ENCODE data around the gene TMEM101. TPM values are rescaled to one million over a fixed set of nuclear protein-coding genes. Genes with fewer than 3 reads are reported as not detected.

Gene TMEM101
- total and polyA plus RNA-seq, 2 of the 8 experiments (the other 6 are each of a cell fraction or from before 2014, with no cell fraction given) = 16.1 to 44.7 TPM

GRCh38 chr17:43988301-43988700, 26.5 kb downstream of the TMEM101 start:
- Histone ChIP-seq H3K18ac (ENCODE audit: extremely low read depth, low read length) (no peak overlapping the region), H3K23ac (ENCODE audit: insufficient read length) (no peak overlapping the region), H3K9me3 (ENCODE audit: insufficient read depth in 2 of 2, low read depth in 1 of 2, low read length in 1 of 2) (no peaks in the 10 kb centered on the region), H2AK5ac (ENCODE audit: low read depth, low read length) (no peak overlapping the region), H3K4me3 (ENCODE audit: extremely low read depth in 1 of 4, insufficient read depth in 2 of 4, low read depth in 3 of 4, low read length in 4 of 4) (no peak overlapping the region), H3K79me1 (ENCODE audit: low read depth, low read length) (no peaks in the 10 kb centered on the region), H3K4me1 (replicated peaks in 1 of 4; ENCODE audit: control insufficient read depth in 3 of 4, insufficient read depth in 4 of 4, low read length in 3 of 4) (peaks cover 0 to 4% (median 2%) of the 10 kb centered on the region in 4 experiments; a peak in 4 of 7 replicates), H4K8ac (ENCODE audit: extremely low read depth, insufficient read depth, low read length) (no peak overlapping the region), H3K4ac (replicated peaks; ENCODE audit: insufficient read length, low read depth, low read length) (no peak overlapping the region), H2BK120ac (replicated peaks; ENCODE audit: low read depth, low read length) (no peak overlapping the region), H3K23me2 (ENCODE audit: low read depth, low read length) (peaks cover 6% of the 10 kb centered on the region), H2BK12ac (ENCODE audit: low read depth, low read length) (no peak overlapping the region), H4K5ac (ENCODE audit: insufficient read length, low read depth, low read length) (no peak overlapping the region), H3K4me2 (ENCODE audit: insufficient read depth in 1 of 2, low read depth in 2 of 2, low read length in 2 of 2) (no peak overlapping the region), H4K91ac (replicated peaks; ENCODE audit: insufficient read length, low read length) (no peak overlapping the region), H3K79me2 (ENCODE audit: control insufficient read depth in 1 of 2, insufficient read depth in 2 of 2, low read length in 2 of 2) (no peaks in the 10 kb centered on the region), H3K27me3 (replicated peaks in 1 of 4; ENCODE audit: control insufficient read depth in 3 of 4, extremely low read depth in 1 of 4, insufficient read depth in 3 of 4, low read length in 3 of 4) (no peaks in the 10 kb centered on the region; a peak in 1 of 7 replicates), H2BK5ac (ENCODE audit: low read depth, low read length) (no peak overlapping the region), H3K27ac (ENCODE audit: low read depth, low read length) (no peak overlapping the region), H3K36me3 (ENCODE audit: control insufficient read depth in 2 of 4, insufficient read depth in 4 of 4, low read length in 3 of 4) (no peaks in the 10 kb centered on the region), H3K14ac (ENCODE audit: insufficient read length) (no peak overlapping the region), H2BK20ac (ENCODE audit: low read length) (no peak overlapping the region), H2AFZ (ENCODE audit: low read length) (no peak overlapping the region), H3K56ac (replicated peaks; ENCODE audit: insufficient read length, low read depth, low read length) (no peak overlapping the region), H4K20me1 (replicated peaks in 1 of 2; ENCODE audit: control insufficient read depth in 1 of 2, insufficient read depth in 2 of 2, low read length in 2 of 2) (no peaks in the 10 kb centered on the region), H2BK15ac (ENCODE audit: low read length) (no peak overlapping the region), H3K9ac (replicated peaks in 1 of 4; ENCODE audit: extremely low read depth in 1 of 4, low read depth in 3 of 4, low read length in 3 of 4) (no peak overlapping the region)
- ChIA-PET POLR2A (ENCODE audit: partially characterized antibody) (interaction anchor here (1.0 to 1.2 kb wide), 2 partner anchors 78 to 209 kb away, joined by 3 to 4 read pairs; partner anchors contain the start of genes DUSP3 and LSM12), CTCF (ENCODE audit: partially characterized antibody) (interaction anchor here (0.8 to 22.7 kb wide), 5 partner anchors 9 to 135 kb away, joined by 4 to 416 read pairs (median 5); partner anchors contain the start of genes HDAC5, NAGS and PPY)
- FAIRE-seq (no peak), DNase-seq (ENCODE audit: low read depth in 1 of 2, low spot score in 2 of 2) (no peak)
- WGBS, 2 experiments (ENCODE audit: extremely low coverage in 1 of 2, insufficient coverage in 1 of 2, insufficient read length in 1 of 2, insufficient replicate concordance in 2 of 2, low coverage in 1 of 2, low lambda C conversion rate in 2 of 2, missing lambda C conversion rate in 1 of 2) = 92% methylated on average over 9 of the region's 9 CpGs; no CpG with 5 or more reads in 1 of the 2 experiments
- TF ChIP-seq TCF12 (IDR thresholded peaks at IDR 0.05; ENCODE audit: low read depth, low read length) (no peak), RNF2 (IDR thresholded peaks at IDR 0.05; ENCODE audit: borderline replicate concordance, low read depth, low read length, missing control alignments, poor library complexity, severe bottlenecking) (no peak), SIX5 (IDR thresholded peaks at IDR 0.05; ENCODE audit: low read depth, low read length) (no peak), ZNF274 (IDR thresholded peaks at IDR 0.05; ENCODE audit: borderline replicate concordance, extremely low read depth, low read length) (no peak), SRF (IDR thresholded peaks at IDR 0.05; ENCODE audit: low read depth, low read length) (no peak), GABPA (IDR thresholded peaks at IDR 0.05; ENCODE audit: borderline replicate concordance, insufficient read depth, low read length) (no peak), NRF1 (IDR thresholded peaks at IDR 0.05; ENCODE audit: low read depth, low read length) (no peak), SIRT6 (IDR thresholded peaks at IDR 0.05; ENCODE audit: low read length) (no peak), CTBP2 (IDR thresholded peaks at IDR 0.05; ENCODE audit: borderline replicate concordance, insufficient read depth, insufficient read length, low read length) (no peak), JUN (IDR thresholded peaks at IDR 0.05; ENCODE audit: low read depth, low read length) (no peak), BRCA1 (IDR thresholded peaks at IDR 0.05; ENCODE audit: low read depth, low read length) (no peak), BACH1 (IDR thresholded peaks at IDR 0.05; ENCODE audit: low read length) (no peak), ATF3 (IDR thresholded peaks at IDR 0.05; ENCODE audit: insufficient read depth, low read depth, low read length) (no peak), POLR2A (IDR thresholded peaks at IDR 0.05; ENCODE audit: control extremely low read depth in 1 of 2, low read depth in 2 of 2, low read length in 2 of 2) (no peak), MAFK (IDR thresholded peaks at IDR 0.05; ENCODE audit: low read depth, low read length) (no peak)

Data from H1 (cell line).